K562 (cell line): ENCODE results near the gene MYH9. TPM values are rescaled to one million over a fixed set of nuclear protein-coding genes. Genes with fewer than 3 reads are reported as not detected.

Experiments used
- EWSR1 ChIP-seq: fragments of 450-650 bp; IDR thresholded peaks from 2 replicates; pipeline ENCODE4 v1.6.1; 2018; ENCODE audit warnings: borderline replicate concordance, mild to moderate bottlenecking, low read depth, moderate library complexity; ENCODE audit not compliant: partially characterized antibody
- FOXK1 ChIP-seq: sonication (generic); formaldehyde crosslinking; IDR thresholded peaks from 2 replicates; pipeline ENCODE4 v1.8.0; 2022; ENCODE audit warnings: missing genetic modification reagents, mild to moderate bottlenecking, borderline replicate concordance
- HMG20A ChIP-seq: fragments of 450-650 bp; formaldehyde crosslinking; conservative IDR thresholded peaks from 2 replicates; pipeline ENCODE4 v1.4.0; 2020; ENCODE audit warnings: mild to moderate bottlenecking, mixed read lengths
- KLF10 ChIP-seq: fragments of 250-450 bp; sonication (Bioruptor Pico); IDR thresholded peaks from 2 replicates; pipeline ENCODE4 v1.6.1; 2021; ENCODE audit warnings: matching md5 sums
- L3MBTL2 ChIP-seq: fragments of 450-650 bp; IDR thresholded peaks from 2 replicates; pipeline ENCODE4 v1.6.1; 2016; ENCODE audit warnings: mild to moderate bottlenecking, moderate library complexity
- MBD2 ChIP-seq: sonication (generic); IDR thresholded peaks from 2 replicates; pipeline ENCODE4 v1.6.1; 2016; ENCODE audit warnings: low read depth, borderline replicate concordance
- NFIC ChIP-seq: fragments of 450-650 bp; IDR thresholded peaks from 2 replicates; pipeline ENCODE4 v1.6.1; 2017; ENCODE audit warnings: mild to moderate bottlenecking, inconsistent platforms
- NFYB ChIP-seq: IDR thresholded peaks from 2 replicates; pipeline ENCODE4 v1.6.1; 2011; ENCODE audit warnings: mild to moderate bottlenecking, moderate library complexity; ENCODE audit not compliant: insufficient read length; ENCODE audit errors: extremely low read depth
- PCBP2 ChIP-seq: fragments of 200-400 bp; formaldehyde crosslinking; IDR thresholded peaks from 2 replicates; pipeline ENCODE4 v1.6.1; 2018; ENCODE audit warnings: low read length, low read depth, mild to moderate bottlenecking, moderate library complexity; ENCODE audit not compliant: poor library complexity, severe bottlenecking
- PHF8 ChIP-seq: fragments of 200-600 bp; sonication (generic); IDR thresholded peaks from 2 replicates; pipeline ENCODE4 v1.6.1; 2012; ENCODE audit warnings: mixed run types, mild to moderate bottlenecking, inconsistent platforms, low read length, moderate library complexity, borderline replicate concordance
- SMARCA5 ChIP-seq: fragments of 450-650 bp; IDR thresholded peaks from 2 replicates; pipeline ENCODE4 v1.6.1; 2016
- TBP ChIP-seq: optimal IDR thresholded peaks from 2 replicates; pipeline ENCODE3; 2011; ENCODE audit warnings: low read depth, low read length, improper control_type of control experiment
- ZNF764 ChIP-seq: fragments of 250-450 bp; sonication (Bioruptor Pico); IDR thresholded peaks from 2 replicates; pipeline ENCODE4 v1.4.0; 2020; ENCODE audit warnings: low read depth, mild to moderate bottlenecking, moderate library complexity
- ZSCAN29 ChIP-seq: fragments of 450-650 bp; IDR thresholded peaks from 2 replicates; pipeline ENCODE4 v1.6.1; 2017
- polyA plus RNA-seq, 8 experiments: library from polyadenylated mRNA; depleted of rRNA in 4 of 8; stranded (reverse) in 5 of 8; unstranded in 3 of 8; fragments of >200 nt; fragmentation: Nextera tagmentation in 2 of 8; fragmentation: Illumina TruSeq in 1 of 8; extraction: Ambion mirVana in 2 of 8; extraction: Trizol in 1 of 8; gene quantifications; 2 replicates each; pipeline versions ENCODE4 v1.2.1 to v1.2.3, GENCODE V29; 2011 to 2014; ENCODE audit warnings: inconsistent platforms in 1 of 8, missing spikeins in 1 of 8
- total RNA-seq, 7 experiments: library from RNA; depleted of rRNA in 6 of 7; stranded (reverse); fragments of >200 nt in 6 of 7; fragmentation: Illumina TruSeq in 2 of 7; extraction: Trizol in 2 of 7; gene quantifications; 2 replicates each; pipeline versions ENCODE4 v1.2.1 to v1.2.3, GENCODE V29; 2011 to 2021; ENCODE audit warnings: low replicate concordance in 1 of 7
- TF ChIP-seq, protein P1 (sequence below): fragments of 450-650 bp; formaldehyde crosslinking; IDR thresholded peaks from 2 replicates; pipeline ENCODE4 v1.4.0; 2020; ENCODE audit warnings: mild to moderate bottlenecking, moderate library complexity
- TF ChIP-seq, protein P2 (sequence below): fragments of 450-650 bp; formaldehyde crosslinking; IDR thresholded peaks from 2 replicates; pipeline ENCODE4 v1.4.0; 2022; ENCODE audit warnings: missing genetic modification characterization
- TF ChIP-seq, protein P3 (sequence below): fragments of 450-650 bp; IDR thresholded peaks from 2 replicates; pipeline ENCODE4 v1.6.1; 2018; ENCODE audit not compliant: partially characterized antibody
- TF ChIP-seq, protein P4 (sequence below), 2 experiments: fragments of 450-650 bp; IDR thresholded peaks; 2 replicates each; pipeline ENCODE4 v1.6.1; 2016

MYH9 gene
- total and polyA plus RNA-seq, 9 of the 15 experiments (the other 6 are each of a cell fraction or from before 2014, with no cell fraction given), result 0.71 to 111 (median 24.6) TPM

DNA sequence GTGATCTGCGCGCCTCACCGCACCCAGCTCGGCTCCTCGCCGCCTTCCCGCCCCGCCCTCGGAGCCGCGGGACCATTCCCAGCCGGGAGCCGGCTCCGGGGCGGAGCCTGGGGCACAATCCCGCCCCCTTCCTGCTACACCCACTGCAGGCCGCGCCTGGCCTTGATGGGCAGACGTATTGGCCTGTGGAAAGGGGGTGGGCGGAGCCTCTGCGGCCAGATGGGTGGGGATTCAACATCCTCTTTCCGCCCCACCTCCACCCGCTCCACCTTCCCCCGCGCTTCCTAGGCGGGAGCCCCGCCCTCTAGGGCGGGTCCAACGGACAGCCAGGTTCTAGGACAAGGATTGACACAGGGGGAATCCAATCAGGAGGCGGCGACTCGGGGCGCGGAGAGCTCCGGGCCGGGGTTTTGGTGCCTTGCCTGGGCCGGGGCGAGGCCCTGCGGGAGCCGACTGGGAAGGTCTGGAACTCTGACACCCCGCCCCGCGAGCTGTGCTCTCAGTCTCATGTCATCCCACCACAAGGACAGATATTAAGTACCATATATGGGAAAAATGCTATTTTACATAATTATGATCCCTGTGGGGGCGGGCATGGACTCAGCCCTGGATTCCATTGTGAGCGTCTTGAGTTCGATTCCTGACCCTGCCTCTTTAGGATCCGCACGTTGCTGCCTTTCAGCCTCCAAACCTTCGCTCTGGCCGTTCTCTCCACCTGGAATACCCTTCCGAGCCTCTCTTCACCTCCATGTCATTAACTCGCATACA lies at the start of gene MYH9 (continued):
- TF ChIP-seq, protein P1, sequence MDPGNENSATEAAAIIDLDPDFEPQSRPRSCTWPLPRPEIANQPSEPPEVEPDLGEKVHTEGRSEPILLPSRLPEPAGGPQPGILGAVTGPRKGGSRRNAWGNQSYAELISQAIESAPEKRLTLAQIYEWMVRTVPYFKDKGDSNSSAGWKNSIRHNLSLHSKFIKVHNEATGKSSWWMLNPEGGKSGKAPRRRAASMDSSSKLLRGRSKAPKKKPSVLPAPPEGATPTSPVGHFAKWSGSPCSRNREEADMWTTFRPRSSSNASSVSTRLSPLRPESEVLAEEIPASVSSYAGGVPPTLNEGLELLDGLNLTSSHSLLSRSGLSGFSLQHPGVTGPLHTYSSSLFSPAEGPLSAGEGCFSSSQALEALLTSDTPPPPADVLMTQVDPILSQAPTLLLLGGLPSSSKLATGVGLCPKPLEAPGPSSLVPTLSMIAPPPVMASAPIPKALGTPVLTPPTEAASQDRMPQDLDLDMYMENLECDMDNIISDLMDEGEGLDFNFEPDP (CRISPR knock-in tag), result no peak
- TF ChIP-seq NFYB, result peak; percentile 89
- TF ChIP-seq, protein P2, sequence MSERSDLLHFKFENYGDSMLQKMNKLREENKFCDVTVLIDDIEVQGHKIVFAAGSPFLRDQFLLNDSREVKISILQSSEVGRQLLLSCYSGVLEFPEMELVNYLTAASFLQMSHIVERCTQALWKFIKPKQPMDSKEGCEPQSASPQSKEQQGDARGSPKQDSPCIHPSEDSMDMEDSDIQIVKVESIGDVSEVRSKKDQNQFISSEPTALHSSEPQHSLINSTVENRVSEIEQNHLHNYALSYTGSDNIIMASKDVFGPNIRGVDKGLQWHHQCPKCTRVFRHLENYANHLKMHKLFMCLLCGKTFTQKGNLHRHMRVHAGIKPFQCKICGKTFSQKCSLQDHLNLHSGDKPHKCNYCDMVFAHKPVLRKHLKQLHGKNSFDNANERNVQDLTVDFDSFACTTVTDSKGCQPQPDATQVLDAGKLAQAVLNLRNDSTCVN (CRISPR knock-in tag), result no peak
- TF ChIP-seq EWSR1, result no peak
- TF ChIP-seq HMG20A (CRISPR knock-in tag), result no peak
- TF ChIP-seq KLF10 (CRISPR knock-in tag), result no peak
- no peak for TF ChIP-seq ZSCAN29
- TF ChIP-seq MBD2, result peak; percentile 95; the same call in 1 of the 2 replicates
- peak; percentile 44; the same call in 1 of the 2 replicates for TF ChIP-seq ZNF764
- TF ChIP-seq TBP, result peak; percentile 81
- TF ChIP-seq, protein P3, sequence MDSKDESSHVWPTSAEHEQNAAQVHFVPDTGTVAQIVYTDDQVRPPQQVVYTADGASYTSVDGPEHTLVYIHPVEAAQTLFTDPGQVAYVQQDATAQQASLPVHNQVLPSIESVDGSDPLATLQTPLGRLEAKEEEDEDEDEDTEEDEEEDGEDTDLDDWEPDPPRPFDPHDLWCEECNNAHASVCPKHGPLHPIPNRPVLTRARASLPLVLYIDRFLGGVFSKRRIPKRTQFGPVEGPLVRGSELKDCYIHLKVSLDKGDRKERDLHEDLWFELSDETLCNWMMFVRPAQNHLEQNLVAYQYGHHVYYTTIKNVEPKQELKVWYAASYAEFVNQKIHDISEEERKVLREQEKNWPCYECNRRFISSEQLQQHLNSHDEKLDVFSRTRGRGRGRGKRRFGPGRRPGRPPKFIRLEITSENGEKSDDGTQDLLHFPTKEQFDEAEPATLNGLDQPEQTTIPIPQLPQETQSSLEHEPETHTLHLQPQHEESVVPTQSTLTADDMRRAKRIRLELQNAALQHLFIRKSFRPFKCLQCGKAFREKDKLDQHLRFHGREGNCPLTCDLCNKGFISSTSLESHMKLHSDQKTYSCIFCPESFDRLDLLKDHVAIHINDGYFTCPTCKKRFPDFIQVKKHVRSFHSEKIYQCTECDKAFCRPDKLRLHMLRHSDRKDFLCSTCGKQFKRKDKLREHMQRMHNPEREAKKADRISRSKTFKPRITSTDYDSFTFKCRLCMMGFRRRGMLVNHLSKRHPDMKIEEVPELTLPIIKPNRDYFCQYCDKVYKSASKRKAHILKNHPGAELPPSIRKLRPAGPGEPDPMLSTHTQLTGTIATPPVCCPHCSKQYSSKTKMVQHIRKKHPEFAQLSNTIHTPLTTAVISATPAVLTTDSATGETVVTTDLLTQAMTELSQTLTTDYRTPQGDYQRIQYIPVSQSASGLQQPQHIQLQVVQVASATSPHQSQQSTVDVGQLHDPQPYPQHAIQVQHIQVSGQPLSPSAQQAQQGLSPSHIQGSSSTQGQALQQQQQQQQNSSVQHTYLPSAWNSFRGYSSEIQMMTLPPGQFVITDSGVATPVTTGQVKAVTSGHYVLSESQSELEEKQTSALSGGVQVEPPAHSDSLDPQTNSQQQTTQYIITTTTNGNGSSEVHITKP, result no peak
- no peak for TF ChIP-seq SMARCA5
- TF ChIP-seq PHF8, result peak; percentile 30; the same call in 1 of the 2 replicates
- peak; percentile 44 for TF ChIP-seq L3MBTL2
- TF ChIP-seq NFIC, result no peak
- no peak for TF ChIP-seq PCBP2
- TF ChIP-seq, protein P4, sequence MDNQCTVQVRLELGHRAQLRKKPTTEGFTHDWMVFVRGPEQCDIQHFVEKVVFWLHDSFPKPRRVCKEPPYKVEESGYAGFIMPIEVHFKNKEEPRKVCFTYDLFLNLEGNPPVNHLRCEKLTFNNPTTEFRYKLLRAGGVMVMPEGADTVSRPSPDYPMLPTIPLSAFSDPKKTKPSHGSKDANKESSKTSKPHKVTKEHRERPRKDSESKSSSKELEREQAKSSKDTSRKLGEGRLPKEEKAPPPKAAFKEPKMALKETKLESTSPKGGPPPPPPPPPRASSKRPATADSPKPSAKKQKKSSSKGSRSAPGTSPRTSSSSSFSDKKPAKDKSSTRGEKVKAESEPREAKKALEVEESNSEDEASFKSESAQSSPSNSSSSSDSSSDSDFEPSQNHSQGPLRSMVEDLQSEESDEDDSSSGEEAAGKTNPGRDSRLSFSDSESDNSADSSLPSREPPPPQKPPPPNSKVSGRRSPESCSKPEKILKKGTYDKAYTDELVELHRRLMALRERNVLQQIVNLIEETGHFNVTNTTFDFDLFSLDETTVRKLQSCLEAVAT (IDR thresholded peaks at IDR 0.05), result no peak
- TF ChIP-seq FOXK1 (CRISPR knock-in tag), result no peak
